GM21390 (cell line): ENCODE data around the gene SLC4A1AP.

Source experiments
- ATAC-seq: cut with Tn5 transposase; IDR thresholded peaks from one replicate; pipeline ENCODE4 v1.9.1; 2021; ENCODE audit not compliant: unreplicated experiment

Gene SLC4A1AP

DNA sequence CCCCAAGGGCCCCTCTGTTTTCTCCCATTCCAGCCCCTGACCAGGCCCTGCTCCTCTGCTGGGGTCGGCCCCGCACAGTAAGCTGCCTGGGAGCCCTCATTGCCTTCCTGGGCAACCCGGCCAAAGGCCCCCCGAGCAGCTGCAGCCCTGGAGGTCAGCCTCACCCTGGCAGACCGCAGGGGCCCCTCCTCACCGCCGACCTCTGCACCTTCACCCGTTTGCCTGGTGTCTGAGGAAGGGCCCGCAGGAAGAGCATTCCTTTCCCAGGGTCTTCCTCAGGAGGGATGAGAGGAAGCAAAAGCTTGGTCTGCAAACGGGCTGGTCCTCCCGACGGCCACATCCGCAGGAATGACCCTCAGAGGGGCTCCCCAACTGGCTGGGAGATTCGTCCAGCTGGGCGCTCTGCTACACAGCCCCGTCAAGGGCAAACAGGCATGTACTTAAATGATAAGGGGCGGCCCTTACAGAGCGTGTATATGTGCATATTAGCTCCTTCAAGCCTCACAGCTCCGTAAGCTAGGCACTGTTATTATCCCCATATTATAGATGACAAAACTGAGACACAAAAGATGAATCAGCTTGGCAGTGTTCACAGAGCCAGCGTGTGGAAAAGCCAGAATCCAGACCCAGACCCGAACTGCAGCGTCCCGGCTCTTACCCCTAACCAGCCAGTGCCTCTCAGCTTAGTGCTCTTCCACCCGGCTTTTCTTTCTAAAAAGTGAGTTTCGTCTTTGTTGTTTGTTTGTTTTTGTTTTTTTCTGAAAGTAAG is 52.8 kb downstream of the SLC4A1AP start:
- ATAC-seq, result no peak

DNA sequence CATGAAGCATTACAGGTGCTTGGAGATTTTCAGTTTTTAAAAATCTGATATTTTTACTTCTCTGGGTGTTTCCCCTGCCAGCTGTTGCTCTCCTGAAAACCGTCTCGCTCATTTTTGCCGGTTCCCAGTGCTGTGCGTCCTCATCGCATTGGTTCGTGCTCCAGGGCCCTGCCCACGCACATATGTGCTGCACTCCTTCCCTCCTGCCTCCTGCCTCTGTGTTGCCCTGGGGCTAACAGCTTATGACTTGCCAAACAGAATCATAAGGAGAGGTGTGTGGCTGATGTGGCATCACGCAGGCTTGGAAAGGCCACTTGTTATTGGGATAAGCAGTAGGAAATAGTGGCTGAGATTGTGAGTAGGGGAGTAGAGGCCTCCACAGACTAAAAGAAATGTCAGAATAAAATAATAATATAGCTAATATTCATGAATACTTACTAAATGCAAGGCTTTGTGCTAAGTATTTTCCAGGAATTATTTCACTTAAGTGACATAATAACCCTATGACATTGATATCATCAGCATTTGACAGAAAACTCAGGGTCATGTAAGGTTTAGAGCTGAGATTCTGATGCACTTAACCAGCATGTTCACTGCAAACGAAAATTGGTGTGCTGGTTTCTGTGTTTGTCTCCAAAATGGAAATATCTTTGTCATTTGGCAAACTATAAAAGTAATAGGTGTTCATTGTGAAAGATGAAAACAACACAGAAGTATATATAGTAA is 53.5 kb downstream of the SLC4A1AP start:
- no peak for ATAC-seq

DNA sequence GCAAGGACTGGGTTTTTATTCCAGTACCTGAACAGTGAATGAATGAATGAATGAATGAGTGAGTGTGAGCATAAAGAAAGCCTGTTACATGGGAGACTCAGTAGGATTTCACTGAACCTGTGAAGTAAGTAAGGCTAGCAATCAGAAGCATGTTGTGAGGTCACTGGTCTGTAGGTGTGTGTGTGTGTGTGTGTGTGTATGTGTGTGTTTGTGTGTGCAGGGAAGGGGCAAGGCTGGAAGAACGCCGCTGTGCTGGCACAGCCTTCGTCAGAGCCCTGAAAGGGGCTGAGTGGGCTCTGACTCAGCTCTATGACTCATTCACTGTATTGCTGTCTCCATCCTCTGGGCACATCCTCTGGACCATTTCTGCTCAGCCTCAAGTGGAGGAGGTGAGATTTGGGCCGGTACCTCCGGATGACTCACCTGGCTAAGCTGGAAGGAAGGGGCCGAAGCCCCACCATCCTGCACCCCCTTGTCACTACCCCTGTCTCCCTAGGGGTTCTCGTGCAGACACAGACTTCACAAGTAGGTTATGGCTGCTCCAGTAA is 56.4 kb downstream of the SLC4A1AP start:
- ATAC-seq, result no peak

DNA sequence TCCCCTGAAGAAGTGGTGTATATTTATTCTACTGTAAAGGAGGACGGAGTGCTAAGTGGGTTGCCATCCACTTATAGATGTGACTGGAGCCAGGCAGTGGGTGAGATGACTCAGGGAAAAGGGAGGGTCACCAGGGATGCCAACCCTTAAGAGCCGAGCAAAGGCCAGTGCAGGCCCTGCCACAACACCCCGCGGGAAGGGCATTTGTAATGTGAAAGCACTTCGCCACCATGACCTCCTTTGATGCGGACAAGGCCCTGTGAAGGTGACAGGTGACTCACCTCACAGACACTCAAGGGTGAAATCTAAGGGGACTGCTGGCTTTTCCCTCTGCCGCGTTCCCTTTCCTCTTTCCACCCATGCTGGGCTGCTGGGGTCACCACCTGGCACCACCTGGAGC is 57.6 kb downstream of the SLC4A1AP start:
- ATAC-seq, result no peak

DNA sequence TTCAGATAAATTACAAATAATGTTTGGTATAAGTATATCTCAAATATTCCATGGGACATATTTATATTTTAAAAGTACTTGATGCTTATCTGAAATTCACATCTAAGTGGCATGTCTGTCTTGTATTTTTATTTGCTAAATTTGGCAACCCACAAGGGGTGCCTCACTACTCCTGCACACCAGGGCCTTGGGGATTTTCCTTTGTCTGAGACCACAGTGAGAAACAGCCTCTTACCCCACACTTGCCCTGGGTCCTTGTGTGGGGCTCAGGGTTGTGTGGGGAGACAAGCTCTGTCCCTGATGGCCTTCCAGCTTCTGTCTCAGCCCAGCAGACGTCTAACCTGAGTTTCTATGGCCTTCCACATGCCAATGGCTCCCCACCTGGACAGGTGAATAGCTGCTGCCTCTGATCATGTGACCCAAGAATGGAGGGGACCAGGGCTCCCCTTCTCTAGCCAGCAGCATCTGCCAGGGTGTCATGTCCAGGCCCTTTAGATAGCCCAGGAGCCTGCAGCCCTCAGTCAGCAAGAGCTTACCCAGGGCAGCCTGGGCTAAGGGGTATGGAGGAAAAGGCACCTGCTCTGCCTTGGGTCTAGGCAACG is 58.3 kb downstream of the SLC4A1AP start:
- ATAC-seq, result no peak

DNA sequence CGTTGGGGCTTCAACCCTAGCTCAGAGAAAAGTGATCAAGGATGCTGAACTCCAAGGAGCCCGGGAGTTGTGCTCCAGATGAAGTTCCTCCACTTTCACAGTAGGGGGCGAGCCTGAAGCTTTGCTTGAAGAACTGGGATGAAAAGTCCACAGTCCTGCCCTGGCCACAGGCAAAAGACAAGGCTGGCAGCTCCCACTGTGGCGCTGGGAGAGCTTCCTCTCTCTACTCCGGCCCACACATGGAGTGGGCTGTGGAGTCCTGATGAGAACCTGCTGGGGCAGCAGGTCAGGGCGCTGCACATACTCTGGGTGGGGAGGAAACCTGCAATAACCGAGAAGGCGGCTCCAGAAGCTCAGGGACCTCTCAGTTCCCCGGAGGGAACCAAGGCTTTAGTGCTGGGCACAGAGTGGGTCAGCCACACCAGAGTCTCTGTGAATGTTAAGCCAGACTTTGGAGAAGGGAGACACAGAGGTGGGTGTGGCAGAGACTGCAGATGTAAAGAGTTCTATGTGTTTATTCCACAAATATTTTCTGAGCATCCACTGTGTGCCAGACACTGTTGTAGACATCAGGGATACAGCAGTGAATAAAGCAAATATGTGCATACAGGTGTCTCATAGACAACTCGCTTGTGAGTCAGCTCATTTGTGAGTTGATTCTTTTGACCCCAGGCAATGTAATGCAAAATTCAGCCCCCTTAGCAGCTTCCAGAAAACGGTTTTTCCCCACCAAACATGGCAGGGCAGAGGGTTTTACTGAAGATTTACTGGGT is 59.9 kb downstream of the SLC4A1AP start:
- no peak for ATAC-seq

DNA sequence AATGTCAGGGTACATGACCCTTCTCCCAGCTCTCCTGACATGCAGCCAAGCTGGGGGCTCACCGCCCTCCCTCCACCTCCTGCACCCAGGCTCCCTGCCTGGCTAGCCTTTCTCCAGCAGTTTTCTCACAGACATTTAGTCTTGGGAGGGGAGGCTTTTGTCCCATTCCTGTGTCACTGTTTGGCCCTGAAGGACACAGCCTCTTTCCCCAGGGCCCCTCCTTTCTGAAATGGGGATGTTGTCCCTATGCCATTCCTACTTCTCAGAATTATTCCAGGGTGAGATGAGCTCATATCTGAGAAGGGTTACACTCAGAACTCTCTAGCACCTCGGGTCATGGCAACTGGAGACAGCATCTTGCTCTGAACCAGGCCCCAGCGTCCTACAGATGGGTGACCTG is 60.5 kb downstream of the SLC4A1AP start:
- no peak for ATAC-seq

DNA sequence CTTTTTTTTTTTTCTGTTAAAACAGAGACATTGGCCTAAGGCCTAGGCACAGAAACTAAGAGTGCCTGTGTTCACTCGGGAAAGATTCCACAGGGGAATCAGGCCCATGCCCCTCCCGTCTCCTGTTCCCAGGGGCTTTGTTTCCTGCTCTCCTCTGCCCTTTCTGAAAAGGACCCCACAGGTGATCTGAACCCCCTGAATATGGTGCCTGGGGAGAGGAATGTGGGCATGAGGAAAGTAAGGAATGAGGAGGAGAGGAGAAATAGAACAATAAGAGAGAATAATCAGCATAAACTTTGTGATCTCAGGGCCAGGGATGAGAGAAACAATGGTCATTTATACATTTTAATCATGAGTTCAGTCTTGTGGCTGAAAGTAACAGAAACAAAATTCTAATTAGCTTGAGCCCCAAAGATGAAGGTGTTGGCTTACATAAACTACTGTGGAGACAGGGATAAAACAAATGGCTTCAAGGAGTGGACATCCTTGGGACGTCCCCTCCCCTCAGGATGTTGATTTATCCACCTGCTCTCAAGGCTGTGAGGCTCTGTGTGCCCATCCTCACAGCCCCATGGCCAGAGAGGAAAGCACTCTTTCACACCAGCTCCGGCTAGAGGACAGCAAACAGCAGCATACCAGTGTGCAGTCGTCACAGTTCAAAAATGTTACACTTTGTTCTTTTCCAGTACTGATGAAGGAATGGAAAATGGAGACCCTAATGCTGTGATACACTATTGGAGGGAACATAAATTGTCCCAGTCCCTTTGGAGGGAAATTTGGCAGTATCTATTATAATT is 61.4 kb downstream of the SLC4A1AP start:
- no peak for ATAC-seq

DNA sequence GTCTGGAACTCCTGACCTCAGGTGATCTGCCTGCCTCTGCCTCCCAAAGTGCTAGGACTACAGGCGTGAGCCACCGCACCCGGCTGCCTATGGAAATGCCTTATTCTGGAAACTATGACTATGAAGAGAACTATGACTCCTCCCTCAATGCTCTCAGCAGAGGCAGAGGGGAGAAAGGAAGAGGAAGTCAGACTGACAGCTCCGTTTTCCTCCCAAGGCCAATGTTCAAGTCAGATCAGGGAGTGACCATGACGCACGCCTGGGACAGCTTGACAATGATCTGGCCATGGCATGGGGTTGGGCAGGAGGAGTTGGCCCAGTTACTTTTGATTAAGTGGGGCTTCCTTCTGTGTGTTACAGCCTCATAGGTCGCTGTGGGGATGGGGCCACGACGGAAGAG is 63.6 kb downstream of the SLC4A1AP start:
- ATAC-seq, result no peak

DNA sequence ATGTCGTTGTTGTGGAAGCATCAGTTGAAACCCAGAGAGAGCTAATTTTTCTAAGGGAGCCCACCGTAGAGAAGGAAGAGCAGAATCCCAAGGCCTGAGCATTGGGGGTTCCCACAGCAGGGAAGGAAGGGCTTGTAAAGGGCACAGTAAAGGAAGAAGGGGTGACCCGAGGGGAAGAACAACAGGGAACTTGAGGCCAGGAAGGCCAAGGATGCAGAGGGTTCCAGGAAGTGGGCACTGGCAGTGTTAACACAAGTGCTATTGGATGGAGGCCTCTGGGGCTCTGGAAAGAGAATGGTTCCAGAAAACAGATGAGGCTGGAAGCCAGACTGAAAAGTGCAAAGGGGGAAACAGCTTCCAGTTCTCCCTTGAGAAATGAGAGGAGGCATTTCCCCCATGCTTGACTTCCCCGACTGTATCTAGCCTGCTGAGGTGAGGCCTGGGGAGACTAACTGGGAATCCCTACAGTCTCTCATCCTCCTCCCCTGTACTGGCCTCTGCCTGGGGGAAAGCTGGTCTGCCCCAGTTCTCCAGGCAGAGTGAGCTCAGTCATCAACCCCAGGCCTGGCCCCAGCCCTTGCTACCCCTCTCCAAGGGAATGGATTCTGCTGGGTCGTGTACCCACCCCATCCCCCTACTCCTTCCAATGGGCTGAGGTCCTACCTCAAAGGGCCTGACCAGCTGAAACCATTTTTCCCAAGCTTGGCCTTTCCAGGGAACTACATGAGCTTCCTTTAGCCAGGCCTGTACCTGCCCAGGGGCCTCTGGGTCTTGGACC is 64.6 kb downstream of the SLC4A1AP start:
- no peak for ATAC-seq

DNA sequence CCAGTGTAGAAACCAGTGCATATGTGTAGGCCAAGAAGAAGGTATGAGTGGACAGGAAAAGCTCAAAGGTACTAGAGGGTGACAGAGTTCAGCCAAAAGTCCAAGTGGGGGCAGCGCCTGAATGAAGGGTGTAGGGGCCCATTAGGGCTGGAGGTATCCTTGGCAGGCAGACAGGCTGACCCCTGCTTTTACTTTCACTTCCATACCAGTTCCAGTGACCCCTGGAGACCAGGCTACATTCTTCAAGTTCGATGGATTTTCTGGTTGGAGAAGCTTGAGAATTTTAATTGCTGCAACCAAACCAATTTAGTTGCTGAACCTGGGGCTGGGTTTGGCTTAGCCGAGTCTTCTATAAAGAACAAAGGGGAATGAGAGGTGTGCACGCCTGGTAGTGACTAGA is 65.5 kb downstream of the SLC4A1AP start:
- ATAC-seq, result no peak

DNA sequence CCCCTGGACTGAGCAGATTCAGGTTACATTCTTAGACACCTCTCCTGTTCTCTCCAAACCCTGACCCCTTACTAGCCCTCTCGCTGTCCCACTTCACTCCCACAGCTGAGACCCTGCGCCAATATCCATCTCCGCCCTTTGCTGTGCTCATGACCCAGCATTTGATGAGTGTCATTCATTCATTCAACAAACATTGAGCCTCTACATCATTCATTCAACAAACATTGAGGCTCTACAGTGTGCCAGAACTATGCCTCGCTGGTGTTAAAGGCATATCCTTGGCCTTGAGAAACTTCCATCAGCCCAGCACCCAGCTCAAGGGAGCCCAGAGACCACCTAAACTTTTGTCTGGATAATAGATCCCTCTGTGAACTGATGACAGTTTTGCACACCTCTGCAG is 65.9 kb downstream of the SLC4A1AP start:
- ATAC-seq, result no peak

DNA sequence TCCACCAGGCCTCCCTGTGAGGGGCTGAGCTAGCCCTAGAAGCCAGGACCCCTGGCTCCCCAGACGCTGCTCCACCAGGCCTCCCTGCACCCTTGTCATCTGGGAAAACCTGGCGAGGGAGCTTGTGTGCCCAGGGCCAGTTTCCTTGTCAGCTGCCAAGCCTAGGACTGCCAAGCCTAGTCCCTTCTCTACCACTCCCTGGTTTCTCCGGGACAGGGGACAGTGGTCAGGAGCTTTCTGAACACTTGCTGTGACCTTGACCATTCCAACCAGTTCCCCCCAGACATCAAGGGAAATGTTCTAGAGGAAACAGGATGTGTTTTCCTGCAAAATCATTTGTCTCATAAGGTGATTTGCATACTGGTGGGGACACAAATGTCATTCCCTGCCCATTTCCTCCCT is 66.6 kb downstream of the SLC4A1AP start:
- no peak for ATAC-seq

DNA sequence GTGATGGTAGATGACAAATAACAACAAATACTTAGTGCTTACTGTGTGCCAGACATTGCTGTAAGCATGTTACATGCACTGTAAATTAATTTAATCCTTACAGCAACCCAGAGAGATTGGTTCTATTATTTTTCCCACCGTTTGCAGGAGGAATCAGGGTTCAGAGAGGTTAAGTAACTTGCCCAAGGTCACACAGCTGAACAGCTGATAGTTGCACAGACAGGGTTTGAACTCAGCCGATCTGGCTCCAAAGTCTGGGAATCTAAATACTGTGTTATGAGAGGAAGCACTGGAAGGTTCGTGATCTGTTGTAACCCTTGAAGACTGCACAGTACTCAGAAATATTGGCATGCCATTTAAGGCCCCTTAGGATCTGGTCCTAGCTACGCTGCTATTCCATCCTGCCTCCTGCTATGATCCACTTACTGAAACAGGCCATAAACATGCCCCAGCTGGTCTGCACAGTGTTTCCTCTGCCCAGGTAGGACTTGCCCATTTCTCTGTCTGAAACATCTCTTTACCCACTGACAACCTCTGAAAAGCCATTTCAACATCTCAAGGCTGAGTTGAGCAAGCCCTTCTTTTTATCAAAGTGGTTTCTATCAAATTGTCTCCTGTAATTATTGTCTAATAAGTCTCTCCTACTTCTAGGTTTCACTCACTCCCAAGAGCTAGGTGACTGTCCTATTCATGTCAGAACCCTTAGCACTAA is 67.4 kb downstream of the SLC4A1AP start:
- ATAC-seq, result no peak

DNA sequence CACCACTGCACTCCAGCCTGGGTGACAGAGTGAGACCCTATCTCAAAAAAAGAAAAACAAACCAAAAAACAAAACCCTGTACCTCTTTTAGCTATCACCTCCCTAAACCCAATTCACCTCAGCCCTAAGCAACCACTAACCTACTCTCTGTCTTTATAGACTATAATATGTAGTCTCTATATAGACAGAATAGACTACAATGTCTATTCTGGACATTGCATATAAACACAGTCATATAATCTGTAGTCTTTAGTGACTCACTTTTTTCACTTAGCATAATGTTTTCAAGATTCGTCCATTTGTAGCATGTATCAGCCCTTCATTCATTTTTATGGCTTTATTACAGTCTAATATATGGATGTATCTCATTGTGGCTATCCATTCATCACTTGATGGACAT is 70.6 kb downstream of the SLC4A1AP start:
- ATAC-seq, result no peak

DNA sequence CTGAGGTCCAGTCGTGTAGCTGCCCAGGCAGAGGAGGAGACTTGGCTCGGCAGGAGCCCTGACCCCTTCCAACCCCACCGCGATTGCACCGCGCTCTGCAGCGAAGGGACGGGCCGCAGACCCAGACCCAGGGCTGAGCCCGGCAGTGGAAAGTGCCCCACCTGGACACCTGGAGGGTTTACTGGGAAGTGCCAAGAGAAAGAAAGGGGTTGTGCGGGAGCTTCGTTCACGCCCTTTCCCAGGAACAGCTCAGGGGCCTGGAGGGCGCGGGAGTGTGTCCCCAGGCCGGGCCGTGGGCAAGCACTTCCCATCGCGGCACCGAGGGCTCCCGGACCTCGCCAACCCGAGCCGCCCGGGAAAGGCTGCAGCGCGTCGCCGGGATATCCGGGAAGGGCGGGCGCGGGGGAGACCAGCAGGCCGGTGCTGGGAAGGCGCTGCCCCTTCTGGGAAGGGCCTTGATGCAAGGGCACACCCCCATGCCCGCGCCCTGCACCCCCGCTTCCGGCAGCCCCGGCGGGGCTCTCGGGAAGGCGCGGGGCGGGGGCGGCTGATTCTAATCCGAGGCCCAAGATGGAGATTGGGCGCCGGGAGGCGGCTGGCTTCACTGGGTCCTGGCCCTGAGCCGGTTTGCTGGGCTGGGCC is 71.7 kb downstream of the SLC4A1AP start:
- no peak for ATAC-seq

DNA sequence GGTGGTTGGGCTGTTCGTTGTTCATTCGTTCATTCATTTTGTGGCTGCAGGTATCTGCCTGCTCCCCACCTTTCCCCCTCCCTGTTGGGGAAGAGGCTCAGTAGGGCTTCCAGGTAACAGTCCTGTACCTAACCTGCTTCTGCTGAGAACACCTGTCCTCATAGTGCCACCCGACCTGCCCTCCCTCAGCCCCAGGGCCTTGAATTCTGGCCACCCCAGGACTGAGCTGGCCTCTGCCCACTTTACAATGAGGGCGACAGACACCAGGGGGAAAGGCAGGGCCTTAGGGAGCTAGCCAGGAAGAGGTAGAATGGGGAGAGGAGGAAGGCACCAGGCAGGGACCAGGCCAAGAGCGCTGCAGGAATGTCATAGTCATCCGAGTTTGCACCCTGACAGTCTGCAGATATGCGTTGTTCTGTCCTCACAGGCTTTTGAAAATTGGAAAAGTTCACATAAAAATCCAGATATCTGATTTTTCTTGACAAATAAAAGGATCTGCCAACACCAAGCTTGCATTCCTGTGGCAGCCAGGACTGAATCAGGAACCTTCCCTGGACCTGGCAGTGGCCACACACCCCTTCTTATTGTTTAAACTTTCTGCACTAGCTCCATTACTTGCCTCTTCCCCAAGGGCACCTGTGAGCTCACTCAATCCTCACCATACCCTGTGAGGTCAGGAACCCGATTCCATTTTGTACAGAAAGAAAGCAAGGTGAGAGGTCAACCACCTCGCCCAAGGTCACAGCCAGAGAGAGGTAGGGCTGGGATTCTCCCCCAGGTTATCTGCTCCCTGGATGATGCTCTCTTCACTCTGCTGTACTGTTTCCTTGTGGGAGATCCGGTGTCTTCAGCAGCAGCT is 72.6 kb downstream of the SLC4A1AP start:
- no peak for ATAC-seq

DNA sequence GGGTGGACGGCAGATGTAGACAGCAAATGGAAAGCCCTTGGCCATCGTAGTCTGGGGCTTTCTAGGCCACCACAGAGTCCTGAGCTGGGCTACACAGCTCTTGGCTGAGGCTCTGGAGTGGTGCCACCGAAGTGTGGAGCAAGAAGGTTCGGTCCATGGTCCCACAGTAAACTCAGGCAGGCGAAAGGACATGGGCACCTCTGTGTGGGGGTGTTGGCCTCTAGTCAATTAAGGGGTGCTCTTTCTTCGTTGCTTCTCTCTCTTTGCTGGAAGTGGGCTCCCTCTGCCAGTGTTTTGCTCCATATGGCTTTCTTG is 73.2 kb downstream of the SLC4A1AP start:
- ATAC-seq, result no peak
